ENCODE results near the gene MTARC2.
"Not testable (repeated sequence)": the region's sequence is repeated elsewhere in the genome, so short reads cannot be mapped to it uniquely, and the experiment has no call there.

The MTARC2 gene

GRCh38 chr1:220708936-220709801 lies 39.0 kb upstream of the MTARC2 start:
- Histone ChIP-seq H3K27me3 (ENCODE audit: control insufficient read depth, insufficient read depth, low read length) (no peaks in the 10 kb centered on the region), H3K9me3 (ENCODE audit: control insufficient read depth, insufficient read depth, low read length) (no peaks in the 10 kb centered on the region), H3K4me3 (ENCODE audit: low read depth, low read length) (no peak overlapping the region), H3K4me1 (ENCODE audit: control insufficient read depth, insufficient read depth, low read length) (no peaks in the 10 kb centered on the region), H3K9ac (ENCODE audit: low read depth, low read length) (no peak overlapping the region), H3K36me3 (ENCODE audit: control insufficient read depth, insufficient read depth, low read length) (no peaks in the 10 kb centered on the region)

GRCh38 chr1:220710333-220710732 lies 37.8 kb upstream of the MTARC2 start:
- no peaks in the 10 kb centered on the region for H3K36me3 ChIP-seq (ENCODE audit: control insufficient read depth, insufficient read depth, low read length)
- no peak overlapping the region for H3K9ac ChIP-seq (ENCODE audit: low read depth, low read length)
- H3K27me3 ChIP-seq (ENCODE audit: control insufficient read depth, insufficient read depth, low read length): no peaks in the 10 kb centered on the region
- no peaks in the 10 kb centered on the region for H3K9me3 ChIP-seq (ENCODE audit: control insufficient read depth, insufficient read depth, low read length)
- H3K4me3 ChIP-seq (ENCODE audit: low read depth, low read length): no peak overlapping the region
- H3K4me1 ChIP-seq (ENCODE audit: control insufficient read depth, insufficient read depth, low read length): no peaks in the 10 kb centered on the region

GRCh38 chr1:220711056-220711809 lies 36.9 kb upstream of the MTARC2 start:
- H3K27me3 ChIP-seq (ENCODE audit: control insufficient read depth, insufficient read depth, low read length): no peaks in the 10 kb centered on the region
- H3K4me1 ChIP-seq (ENCODE audit: control insufficient read depth, insufficient read depth, low read length): no peaks in the 10 kb centered on the region
- H3K9me3 ChIP-seq (ENCODE audit: control insufficient read depth, insufficient read depth, low read length): no peaks in the 10 kb centered on the region

GRCh38 chr1:220715986-220716385 lies 32.1 kb upstream of the MTARC2 start:
- not testable (repeated sequence) for H3K36me3 ChIP-seq (ENCODE audit: control insufficient read depth, insufficient read depth, low read length); H3K4me1 ChIP-seq (ENCODE audit: control insufficient read depth, insufficient read depth, low read length); H3K4me3 ChIP-seq (ENCODE audit: low read depth, low read length); H3K27me3 ChIP-seq (ENCODE audit: control insufficient read depth, insufficient read depth, low read length); H3K9ac ChIP-seq (ENCODE audit: low read depth, low read length); H3K9me3 ChIP-seq (ENCODE audit: control insufficient read depth, insufficient read depth, low read length)

More at GRCh38 chr1:220711056-220711809, 36.9 kb upstream of the MTARC2 start:
- H3K36me3 ChIP-seq (ENCODE audit: control insufficient read depth, insufficient read depth, low read length): no peaks in the 10 kb centered on the region
- H3K4me3 ChIP-seq (ENCODE audit: low read depth, low read length): no peak overlapping the region
- no peak overlapping the region for H3K9ac ChIP-seq (ENCODE audit: low read depth, low read length)

GRCh38 chr1:220717800-220718640 lies 30.1 kb upstream of the MTARC2 start:
- no peaks in the 10 kb centered on the region for H3K27me3 ChIP-seq (ENCODE audit: control insufficient read depth, insufficient read depth, low read length)
- no peak overlapping the region for H3K9ac ChIP-seq (ENCODE audit: low read depth, low read length)
- H3K4me3 ChIP-seq (ENCODE audit: low read depth, low read length): no peak overlapping the region

GRCh38 chr1:220721266-220721665 lies 26.9 kb upstream of the MTARC2 start:
- H3K4me3 ChIP-seq (ENCODE audit: low read depth, low read length); H3K9ac ChIP-seq (ENCODE audit: low read depth, low read length); H3K27me3 ChIP-seq (ENCODE audit: control insufficient read depth, insufficient read depth, low read length); H3K9me3 ChIP-seq (ENCODE audit: control insufficient read depth, insufficient read depth, low read length); H3K4me1 ChIP-seq (ENCODE audit: control insufficient read depth, insufficient read depth, low read length); H3K36me3 ChIP-seq (ENCODE audit: control insufficient read depth, insufficient read depth, low read length): not testable (repeated sequence)

More at GRCh38 chr1:220717800-220718640, 30.1 kb upstream of the MTARC2 start:
- H3K36me3 ChIP-seq (ENCODE audit: control insufficient read depth, insufficient read depth, low read length): no peaks in the 10 kb centered on the region
- H3K9me3 ChIP-seq (ENCODE audit: control insufficient read depth, insufficient read depth, low read length): no peaks in the 10 kb centered on the region
- H3K4me1 ChIP-seq (ENCODE audit: control insufficient read depth, insufficient read depth, low read length): no peaks in the 10 kb centered on the region

- Histone ChIP-seq H3K4me3 (ENCODE audit: low read depth, low read length) (no peak overlapping the region), H3K27me3 (ENCODE audit: control insufficient read depth, insufficient read depth, low read length) (no peaks in the 10 kb centered on the region), H3K9ac (ENCODE audit: low read depth, low read length) (no peak overlapping the region), H3K9me3 (ENCODE audit: control insufficient read depth, insufficient read depth, low read length) (no peaks in the 10 kb centered on the region), H3K4me1 (ENCODE audit: control insufficient read depth, insufficient read depth, low read length) (no peaks in the 10 kb centered on the region), H3K36me3 (ENCODE audit: control insufficient read depth, insufficient read depth, low read length) (no peaks in the 10 kb centered on the region)
Measured at GRCh38 chr1:220726634-220727033, 21.5 kb upstream of the MTARC2 start.

- no peaks in the 10 kb centered on the region for H3K9me3 ChIP-seq (ENCODE audit: control insufficient read depth, insufficient read depth, low read length)
- no peak overlapping the region for H3K9ac ChIP-seq (ENCODE audit: low read depth, low read length)
- no peaks in the 10 kb centered on the region for H3K27me3 ChIP-seq (ENCODE audit: control insufficient read depth, insufficient read depth, low read length)
- H3K4me1 ChIP-seq (ENCODE audit: control insufficient read depth, insufficient read depth, low read length): no peaks in the 10 kb centered on the region
- H3K4me3 ChIP-seq (ENCODE audit: low read depth, low read length): no peak overlapping the region
- no peaks in the 10 kb centered on the region for H3K36me3 ChIP-seq (ENCODE audit: control insufficient read depth, insufficient read depth, low read length)
Measured at GRCh38 chr1:220727519-220727918, 20.6 kb upstream of the MTARC2 start.

GRCh38 chr1:220730486-220730885 lies 17.6 kb upstream of the MTARC2 start:
- Histone ChIP-seq H3K4me1 (ENCODE audit: control insufficient read depth, insufficient read depth, low read length) (no peaks in the 10 kb centered on the region), H3K4me3 (ENCODE audit: low read depth, low read length) (no peak overlapping the region), H3K36me3 (ENCODE audit: control insufficient read depth, insufficient read depth, low read length) (no peaks in the 10 kb centered on the region), H3K9ac (ENCODE audit: low read depth, low read length) (no peak overlapping the region), H3K27me3 (ENCODE audit: control insufficient read depth, insufficient read depth, low read length) (no peaks in the 10 kb centered on the region), H3K9me3 (ENCODE audit: control insufficient read depth, insufficient read depth, low read length) (no peaks in the 10 kb centered on the region)

- Histone ChIP-seq H3K9me3 (ENCODE audit: control insufficient read depth, insufficient read depth, low read length) (no peaks in the 10 kb centered on the region), H3K9ac (ENCODE audit: low read depth, low read length) (no peak overlapping the region), H3K4me3 (ENCODE audit: low read depth, low read length) (no peak overlapping the region), H3K4me1 (ENCODE audit: control insufficient read depth, insufficient read depth, low read length) (no peaks in the 10 kb centered on the region), H3K27me3 (ENCODE audit: control insufficient read depth, insufficient read depth, low read length) (no peaks in the 10 kb centered on the region), H3K36me3 (ENCODE audit: control insufficient read depth, insufficient read depth, low read length) (no peaks in the 10 kb centered on the region)
Measured at GRCh38 chr1:220732137-220732536, 16.0 kb upstream of the MTARC2 start.

- Histone ChIP-seq H3K9ac (ENCODE audit: low read depth, low read length) (no peak overlapping the region), H3K36me3 (ENCODE audit: control insufficient read depth, insufficient read depth, low read length) (no peaks in the 10 kb centered on the region), H3K4me3 (ENCODE audit: low read depth, low read length) (no peak overlapping the region), H3K4me1 (ENCODE audit: control insufficient read depth, insufficient read depth, low read length) (no peaks in the 10 kb centered on the region), H3K27me3 (ENCODE audit: control insufficient read depth, insufficient read depth, low read length) (no peaks in the 10 kb centered on the region), H3K9me3 (ENCODE audit: control insufficient read depth, insufficient read depth, low read length) (no peaks in the 10 kb centered on the region)
Measured at GRCh38 chr1:220732621-220733020, 15.5 kb upstream of the MTARC2 start.

All from iPS-15b (cell line).